ENCODE data around the gene PIGH.
"Not testable (repeated sequence)": the region's sequence is repeated elsewhere in the genome, so short reads cannot be mapped to it uniquely, and the experiment has no call there.

Gene PIGH

DNA sequence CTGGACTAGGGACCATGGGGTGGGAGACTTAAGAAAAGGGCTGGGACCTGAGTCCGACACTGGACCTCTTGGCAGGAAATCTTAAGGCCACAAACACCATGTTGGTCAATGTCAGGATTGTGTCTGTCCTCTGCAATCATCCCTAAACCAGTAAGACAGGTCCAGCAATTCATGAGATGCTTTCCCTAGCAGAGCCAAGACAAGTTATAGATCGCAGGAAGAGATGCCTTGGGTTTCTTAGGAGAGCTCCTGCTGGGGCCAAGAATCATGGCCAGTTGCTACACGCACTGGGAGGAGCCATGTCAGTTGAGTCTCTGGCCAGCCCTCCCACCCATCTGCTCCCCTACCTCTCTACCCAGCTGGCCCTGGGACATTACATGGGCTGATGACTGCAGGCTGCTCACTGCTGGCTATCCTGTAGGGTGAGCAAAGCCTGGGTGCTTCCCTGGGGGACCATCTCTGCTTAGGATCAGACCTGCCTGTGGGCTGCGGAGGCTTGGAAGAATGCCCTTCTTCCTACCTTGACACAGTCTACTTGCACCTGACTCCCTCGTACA is 52.8 kb downstream of the PIGH start:
- DNase-seq: no peak

GRCh38 chr14:67544590-67544989 is 55.5 kb downstream of the PIGH start:
- no peak for DNase-seq

- not testable (repeated sequence) for DNase-seq
Measured at GRCh38 chr14:67542620-67543019, 57.4 kb downstream of the PIGH start.

- DNase-seq: no peak
Measured at GRCh38 chr14:67541448-67542387, 58.4 kb downstream of the PIGH start.
